Activated CD4-positive, alpha-beta T cell treated with anti-CD3 and anti-CD28 coated beads for 36 hours (primary cell): ENCODE results near the gene MACROD2. TPM values are rescaled to one million over a fixed set of nuclear protein-coding genes. Genes with fewer than 3 reads are reported as not detected.
"Not testable (repeated sequence)": the region's sequence is repeated elsewhere in the genome, so short reads cannot be mapped to it uniquely, and the experiment has no call there.

Source experiments
- ATAC-seq: fragments of 200-7000 bp; cut with Tn5 transposase; one replicate; pipeline ENCODE4 v1.10.0; 2021; ENCODE audit warnings: mild to moderate bottlenecking, moderate library complexity
- CTCF ChIA-PET: fragments of 350-600 bp; sonication (Branson Sonifier 250); formaldehyde crosslinking; loops from one replicate; lab custom pipeline; 2021; ENCODE audit warnings: antibody characterized with exemption; lab: Charles Lee
- POLR2A ChIA-PET: fragments of 350-600 bp; sonication (Branson Sonifier 250); formaldehyde crosslinking; loops from one replicate; lab custom pipeline; 2021; ENCODE audit warnings: antibody characterized with exemption, inconsistent platforms; lab: Charles Lee
- DNase-seq: peaks from one replicate; pipeline ENCODE4 v3.0.0-alpha.2; 2020
- H3K27ac Mint-ChIP-seq: one replicate; pipeline ENCODE4 v1.8.0; 2021; ENCODE audit warnings: mixed read lengths
- H3K27me3 Mint-ChIP-seq: one replicate; pipeline ENCODE4 v1.8.0; 2021; ENCODE audit warnings: mixed read lengths
- H3K36me3 Mint-ChIP-seq: one replicate; pipeline ENCODE4 v1.8.0; 2021; ENCODE audit warnings: low read depth, mixed read lengths
- H3K4me1 Mint-ChIP-seq: one replicate; pipeline ENCODE4 v1.8.0; 2021; ENCODE audit warnings: mixed read lengths
- H3K4me3 Mint-ChIP-seq: one replicate; pipeline ENCODE4 v1.8.0; 2021; ENCODE audit warnings: mild to moderate bottlenecking, moderate library complexity, mixed read lengths
- H3K9me3 Mint-ChIP-seq: one replicate; pipeline ENCODE4 v1.8.0; 2021; ENCODE audit warnings: low read depth, mixed read lengths
- intact Hi-C, 2 experiments: fragments of 100-400 bp; cut with DNase I in 1 of 2; cut with micrococcal nuclease in 1 of 2; formaldehyde crosslinking; loops; one replicate each; pipeline versions ENCODE4 v1.14.2 to v1.15.1; 2022 to 2024; cut with DNase I, micrococcal nuclease
- total RNA-seq, 2 experiments: library from RNA; stranded (reverse); gene quantifications; one replicate each; pipeline ENCODE4 v1.2.3, GENCODE V29; 2021

MACROD2 gene
- total RNA-seq, 2 experiments from 2014 or later, result not detected

GRCh38 chr20:14919501-14920081 lies 924.3 kb downstream of the MACROD2 start:
- Mint-ChIP-seq H3K27me3 (no peaks in the 10 kb centered on the region), H3K36me3 (no peaks in the 10 kb centered on the region), H3K4me3 (no peak overlapping the region), H3K27ac (no peak overlapping the region), H3K9me3 (peaks cover 5% of the 10 kb centered on the region), H3K4me1 (no peaks in the 10 kb centered on the region)
- intact Hi-C loops, result no loop called here
- POLR2A ChIA-PET, result no interaction called here
- no peak for DNase-seq
- no peak for ATAC-seq
- CTCF ChIA-PET, result no interaction called here

DNA sequence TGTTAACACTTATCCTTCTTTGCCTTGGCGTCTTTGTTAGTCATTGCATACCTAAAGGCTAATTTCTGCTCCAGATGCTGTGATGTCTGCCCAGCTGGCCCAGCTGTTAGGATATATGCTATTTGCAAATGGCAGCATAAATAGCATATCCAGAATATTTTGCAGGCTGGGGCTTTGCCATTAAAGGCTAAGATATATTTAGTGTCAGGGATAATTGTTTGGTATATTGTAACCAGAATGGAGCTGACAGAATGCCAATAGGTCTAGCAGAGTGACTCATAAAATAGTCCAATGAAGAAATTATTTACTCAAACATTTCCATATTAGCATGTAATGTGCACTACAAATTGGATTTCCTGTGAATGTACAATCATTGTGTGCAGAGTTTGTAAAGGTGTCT lies 926.2 kb downstream of the MACROD2 start:
- ChIA-PET CTCF (no interaction called here), POLR2A (no interaction called here)
- peaks cover 11% of the 10 kb centered on the region for H3K9me3 Mint-ChIP-seq
- no peaks in the 10 kb centered on the region for H3K4me1 Mint-ChIP-seq
- H3K27ac Mint-ChIP-seq, result no peak overlapping the region
- ATAC-seq (no peak), DNase-seq (no peak)
- no peak overlapping the region for H3K4me3 Mint-ChIP-seq
- no peaks in the 10 kb centered on the region for H3K27me3 Mint-ChIP-seq
- intact Hi-C loops, result no loop called here
- no peaks in the 10 kb centered on the region for H3K36me3 Mint-ChIP-seq

GRCh38 chr20:14922503-14923267 lies 927.4 kb downstream of the MACROD2 start:
- CTCF ChIA-PET, result no interaction called here
- POLR2A ChIA-PET, result no interaction called here
- H3K36me3 Mint-ChIP-seq, result no peaks in the 10 kb centered on the region
- DNase-seq, result no peak
- no peak overlapping the region for H3K27ac Mint-ChIP-seq
- no peaks in the 10 kb centered on the region for H3K27me3 Mint-ChIP-seq
- H3K4me1 Mint-ChIP-seq, result no peaks in the 10 kb centered on the region
- H3K9me3 Mint-ChIP-seq, result peaks cover 12% of the 10 kb centered on the region
- no peak overlapping the region for H3K4me3 Mint-ChIP-seq
- intact Hi-C loops, result no loop called here
- no peak for ATAC-seq

GRCh38 chr20:14924433-14924832 lies 929.1 kb downstream of the MACROD2 start:
- H3K27ac Mint-ChIP-seq, result no peak overlapping the region
- no peak overlapping the region for H3K4me3 Mint-ChIP-seq
- CTCF ChIA-PET, result no interaction called here
- POLR2A ChIA-PET, result no interaction called here
- intact Hi-C loops, result no loop called here
- H3K36me3 Mint-ChIP-seq, result no peaks in the 10 kb centered on the region
- DNase-seq (no peak), ATAC-seq (no peak)
- H3K4me1 Mint-ChIP-seq, result no peaks in the 10 kb centered on the region
- peaks cover 11% of the 10 kb centered on the region for H3K9me3 Mint-ChIP-seq
- no peaks in the 10 kb centered on the region for H3K27me3 Mint-ChIP-seq

DNA sequence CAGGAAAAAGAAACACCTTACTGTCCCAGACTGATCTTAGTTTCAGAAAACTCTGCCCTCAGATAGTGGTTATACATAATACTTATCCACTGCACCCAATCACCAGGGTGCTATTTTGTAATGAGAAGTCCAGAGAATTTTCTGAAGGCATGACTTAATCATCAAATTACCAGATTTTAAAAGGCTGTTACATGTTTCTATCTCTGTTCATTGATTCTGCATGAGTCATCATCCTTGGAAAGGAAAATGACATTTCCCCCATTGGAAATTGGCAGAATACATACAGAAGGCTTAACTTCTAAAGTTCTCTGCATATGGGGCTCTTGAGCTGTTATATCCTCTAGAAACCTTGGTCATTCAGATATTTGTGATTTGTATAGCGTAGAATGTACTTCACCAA lies 930.0 kb downstream of the MACROD2 start:
- Mint-ChIP-seq H3K4me3 (no peak overlapping the region), H3K27ac (no peak overlapping the region), H3K27me3 (no peaks in the 10 kb centered on the region), H3K36me3 (no peaks in the 10 kb centered on the region), H3K9me3 (peaks cover 9% of the 10 kb centered on the region), H3K4me1 (no peaks in the 10 kb centered on the region)
- DNase-seq (no peak), ATAC-seq (no peak)
- intact Hi-C loops, result no loop called here
- CTCF ChIA-PET, result no interaction called here
- POLR2A ChIA-PET, result no interaction called here

- POLR2A ChIA-PET, H3K36me3 Mint-ChIP-seq, H3K27ac Mint-ChIP-seq, H3K9me3 Mint-ChIP-seq, ATAC-seq, H3K27me3 Mint-ChIP-seq, DNase-seq, CTCF ChIA-PET, H3K4me3 Mint-ChIP-seq, H3K4me1 Mint-ChIP-seq, intact Hi-C loops: not testable (repeated sequence)
Measured at GRCh38 chr20:14926436-14926835, 931.1 kb downstream of the MACROD2 start.

GRCh38 chr20:14928083-14928482 lies 932.8 kb downstream of the MACROD2 start:
- Mint-ChIP-seq H3K27ac (no peak overlapping the region), H3K4me3 (no peak overlapping the region), H3K27me3 (no peaks in the 10 kb centered on the region), H3K9me3 (peaks cover 9% of the 10 kb centered on the region), H3K36me3 (no peaks in the 10 kb centered on the region), H3K4me1 (no peaks in the 10 kb centered on the region)
- no peak for ATAC-seq
- intact Hi-C loops, result no loop called here
- DNase-seq, result no peak
- ChIA-PET CTCF (no interaction called here), POLR2A (no interaction called here)

DNA sequence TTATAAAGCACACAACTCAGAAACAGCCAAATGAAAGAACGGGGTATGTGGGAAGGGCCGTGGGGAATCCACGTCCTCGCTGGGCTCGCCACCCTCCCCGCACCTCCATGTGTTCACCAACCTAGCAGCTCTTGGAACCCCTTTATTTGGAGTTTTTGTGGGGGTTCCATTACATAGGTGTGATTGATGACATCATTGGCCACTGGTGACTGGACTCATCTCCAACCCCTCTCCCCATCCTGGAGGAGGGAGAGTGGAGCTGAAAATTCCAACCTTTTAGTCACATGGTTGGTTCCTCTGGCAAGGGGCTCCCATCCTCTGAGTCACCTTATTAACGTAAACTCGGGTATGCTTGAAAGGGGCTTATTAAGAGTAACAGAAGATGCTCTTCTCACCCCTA lies 934.1 kb downstream of the MACROD2 start:
- no peak overlapping the region for H3K4me3 Mint-ChIP-seq
- no peaks in the 10 kb centered on the region for H3K27me3 Mint-ChIP-seq
- no peaks in the 10 kb centered on the region for H3K36me3 Mint-ChIP-seq
- H3K9me3 Mint-ChIP-seq, result peaks cover 9% of the 10 kb centered on the region
- ChIA-PET CTCF (no interaction called here), POLR2A (no interaction called here)
- intact Hi-C loops, result no loop called here
- ATAC-seq, result no peak
- no peak overlapping the region for H3K27ac Mint-ChIP-seq
- DNase-seq, result no peak
- H3K4me1 Mint-ChIP-seq, result no peaks in the 10 kb centered on the region

- Mint-ChIP-seq H3K27me3 (no peaks in the 10 kb centered on the region), H3K27ac (no peak overlapping the region), H3K36me3 (no peaks in the 10 kb centered on the region), H3K4me3 (no peak overlapping the region), H3K9me3 (peaks cover 9% of the 10 kb centered on the region), H3K4me1 (no peaks in the 10 kb centered on the region)
- ChIA-PET CTCF (interaction anchor here (1.1 kb wide), 1 partner anchor 66 kb away, joined by 3 read pairs; no protein-coding TSS in a partner anchor), POLR2A (no interaction called here)
- intact Hi-C loops, result no loop called here
- ATAC-seq (no peak), DNase-seq (no peak)
Measured at GRCh38 chr20:14932040-14932439, 936.7 kb downstream of the MACROD2 start.

- Mint-ChIP-seq H3K36me3 (no peaks in the 10 kb centered on the region), H3K4me3 (no peak overlapping the region), H3K4me1 (no peaks in the 10 kb centered on the region), H3K9me3 (peaks cover 14% of the 10 kb centered on the region), H3K27me3 (no peaks in the 10 kb centered on the region), H3K27ac (no peak overlapping the region)
- DNase-seq (no peak), ATAC-seq (no peak)
- POLR2A ChIA-PET, result no interaction called here
- CTCF ChIA-PET, result no interaction called here
- intact Hi-C loops, result no loop called here
Measured at GRCh38 chr20:14935285-14935684, 940.0 kb downstream of the MACROD2 start.

- Mint-ChIP-seq H3K27me3 (no peaks in the 10 kb centered on the region), H3K36me3 (no peaks in the 10 kb centered on the region), H3K9me3 (peaks cover 25% of the 10 kb centered on the region), H3K4me3 (no peak overlapping the region), H3K4me1 (no peaks in the 10 kb centered on the region), H3K27ac (no peak overlapping the region)
- ChIA-PET CTCF (no interaction called here), POLR2A (no interaction called here)
- DNase-seq, result no peak
- intact Hi-C loops, result no loop called here
- ATAC-seq, result no peak
Measured at GRCh38 chr20:14937021-14937420, 941.7 kb downstream of the MACROD2 start.

DNA sequence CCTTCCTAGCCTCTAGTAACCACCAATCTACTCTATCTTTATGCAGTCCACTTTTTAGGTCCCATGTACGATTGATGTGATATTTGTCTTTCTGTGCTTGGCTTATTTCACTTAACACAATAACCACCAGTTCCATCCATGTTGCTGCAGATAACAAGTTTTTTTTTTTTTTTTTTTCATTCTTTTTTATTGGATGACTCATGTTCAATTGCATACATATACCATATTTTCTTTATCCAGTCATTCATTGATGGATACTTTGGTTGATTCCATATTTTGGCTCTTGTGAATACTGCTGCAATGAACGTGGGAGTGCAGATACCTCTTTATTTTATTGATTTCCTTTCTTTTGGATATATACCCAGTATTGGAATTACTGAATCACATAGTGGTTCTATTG lies 942.5 kb downstream of the MACROD2 start:
- ATAC-seq, result no peak
- DNase-seq, result no peak
- Mint-ChIP-seq H3K27me3 (no peaks in the 10 kb centered on the region), H3K9me3 (peaks cover 25% of the 10 kb centered on the region), H3K27ac (no peak overlapping the region), H3K4me1 (no peaks in the 10 kb centered on the region), H3K36me3 (no peaks in the 10 kb centered on the region), H3K4me3 (no peak overlapping the region)
- CTCF ChIA-PET, result no interaction called here
- POLR2A ChIA-PET, result no interaction called here
- intact Hi-C loops, result no loop called here
